EL (cell line): ENCODE measurements around the gene TNRC18.
"Not testable (repeated sequence)": the region's sequence is repeated elsewhere in the genome, so short reads cannot be mapped to it uniquely, and the experiment has no call there.

Experiments used
- DNase-seq: peaks from one replicate; pipeline ENCODE4 v3.0.0-alpha.2; 2016

Gene TNRC18

DNA sequence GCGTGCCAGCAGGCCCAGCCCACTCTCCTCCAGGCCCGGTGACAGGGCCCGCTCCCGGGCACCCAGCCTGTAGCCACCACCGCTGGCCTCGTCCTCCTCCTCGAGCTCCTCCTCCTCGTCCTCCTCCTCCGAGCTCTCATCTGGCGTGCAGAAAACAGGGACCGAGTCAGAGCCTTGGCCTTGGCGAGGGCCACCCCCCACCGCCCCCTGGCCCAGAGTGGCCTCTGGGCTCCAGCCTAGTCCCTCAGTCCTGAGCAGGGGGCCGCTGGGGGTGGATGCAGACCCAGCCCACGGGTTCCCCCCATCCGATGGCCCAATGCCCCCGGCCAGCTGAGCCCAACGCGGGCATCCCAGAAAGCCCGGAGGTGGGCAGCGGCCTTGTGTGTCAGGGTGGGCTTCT is 78.0 kb downstream of the TNRC18 start:
- no peak for DNase-seq

- DNase-seq, result no peak
These were observed 78.5 kb downstream of the TNRC18 start for GRCh38 chr7:5345171-5345570.

- DNase-seq, result no peak
These were observed 79.3 kb downstream of the TNRC18 start for GRCh38 chr7:5344342-5344741.

GRCh38 chr7:5343884-5344283 is 79.8 kb downstream of the TNRC18 start:
- DNase-seq, result no peak

GRCh38 chr7:5342631-5343030 is 81.0 kb downstream of the TNRC18 start:
- DNase-seq, result no peak

DNA sequence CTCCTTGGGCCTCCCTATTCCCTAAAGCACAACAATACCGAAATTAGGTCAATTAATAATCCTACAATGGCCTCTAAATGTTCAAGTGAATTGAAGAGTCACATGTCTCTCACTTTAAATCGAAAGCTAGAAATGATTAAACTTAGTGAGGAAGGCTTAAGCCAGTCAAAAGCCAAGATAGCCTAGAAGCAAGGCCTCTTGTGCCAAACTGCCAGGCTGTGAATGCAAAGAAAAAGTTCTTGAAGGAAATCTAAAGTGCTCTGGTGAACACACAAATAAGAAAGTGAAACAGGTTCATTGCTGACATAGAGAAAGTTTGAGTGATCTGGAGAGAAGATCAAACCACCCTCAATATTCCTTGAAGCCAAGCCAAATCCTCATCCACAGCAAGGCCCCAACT is 83.7 kb downstream of the TNRC18 start:
- DNase-seq, result no peak

GRCh38 chr7:5337047-5337446 is 86.6 kb downstream of the TNRC18 start:
- DNase-seq, result no peak

DNA sequence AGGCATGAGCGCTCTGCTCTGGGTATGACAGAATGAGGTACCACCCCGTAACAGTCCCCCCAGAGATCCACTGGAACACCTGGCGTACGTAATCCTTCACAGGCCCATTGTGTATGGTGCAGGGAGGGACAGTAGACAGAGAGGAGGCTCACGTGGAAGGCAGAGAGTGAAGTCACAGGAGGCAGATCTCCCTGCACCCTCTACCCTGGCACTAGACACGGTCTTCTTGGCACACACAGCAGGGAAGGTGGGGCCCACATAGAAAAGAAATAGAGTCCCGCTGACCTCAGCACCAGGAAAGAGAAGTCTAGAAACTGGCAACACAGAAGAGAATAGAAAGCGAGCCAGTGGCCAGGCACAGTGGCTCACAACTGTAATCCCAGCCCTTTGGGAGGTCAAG is 89.0 kb downstream of the TNRC18 start:
- no peak for DNase-seq

- DNase-seq, result no peak
These were observed 90.3 kb downstream of the TNRC18 start for GRCh38 chr7:5333121-5334045.

GRCh38 chr7:5332579-5332978 is 91.1 kb downstream of the TNRC18 start:
- no peak for DNase-seq

- no peak for DNase-seq
These were observed 93.3 kb downstream of the TNRC18 start for GRCh38 chr7:5330288-5330687.

DNA sequence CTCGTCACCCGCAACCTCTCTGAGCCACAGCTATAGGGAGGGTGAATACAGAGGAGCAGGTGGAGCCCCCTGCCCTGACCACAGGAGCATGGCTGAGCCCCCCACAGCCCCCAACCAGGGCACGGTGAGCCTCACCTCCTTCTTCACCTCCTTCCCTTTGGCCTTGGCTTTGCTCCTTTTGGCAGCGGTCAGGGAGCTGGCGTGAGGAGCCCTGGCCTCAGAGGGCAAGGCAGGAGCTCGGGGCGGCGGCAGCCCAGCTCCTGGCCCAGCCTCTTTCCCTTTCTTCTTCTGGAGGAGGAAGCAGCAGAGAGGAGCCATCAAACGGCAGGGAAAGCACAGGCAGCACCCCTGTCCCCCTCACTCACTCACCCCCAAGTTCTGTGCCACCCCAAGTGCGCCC is 98.7 kb downstream of the TNRC18 start:
- no peak for DNase-seq

GRCh38 chr7:5323800-5324781 is 99.5 kb downstream of the TNRC18 start:
- DNase-seq, result not testable (repeated sequence)

DNA sequence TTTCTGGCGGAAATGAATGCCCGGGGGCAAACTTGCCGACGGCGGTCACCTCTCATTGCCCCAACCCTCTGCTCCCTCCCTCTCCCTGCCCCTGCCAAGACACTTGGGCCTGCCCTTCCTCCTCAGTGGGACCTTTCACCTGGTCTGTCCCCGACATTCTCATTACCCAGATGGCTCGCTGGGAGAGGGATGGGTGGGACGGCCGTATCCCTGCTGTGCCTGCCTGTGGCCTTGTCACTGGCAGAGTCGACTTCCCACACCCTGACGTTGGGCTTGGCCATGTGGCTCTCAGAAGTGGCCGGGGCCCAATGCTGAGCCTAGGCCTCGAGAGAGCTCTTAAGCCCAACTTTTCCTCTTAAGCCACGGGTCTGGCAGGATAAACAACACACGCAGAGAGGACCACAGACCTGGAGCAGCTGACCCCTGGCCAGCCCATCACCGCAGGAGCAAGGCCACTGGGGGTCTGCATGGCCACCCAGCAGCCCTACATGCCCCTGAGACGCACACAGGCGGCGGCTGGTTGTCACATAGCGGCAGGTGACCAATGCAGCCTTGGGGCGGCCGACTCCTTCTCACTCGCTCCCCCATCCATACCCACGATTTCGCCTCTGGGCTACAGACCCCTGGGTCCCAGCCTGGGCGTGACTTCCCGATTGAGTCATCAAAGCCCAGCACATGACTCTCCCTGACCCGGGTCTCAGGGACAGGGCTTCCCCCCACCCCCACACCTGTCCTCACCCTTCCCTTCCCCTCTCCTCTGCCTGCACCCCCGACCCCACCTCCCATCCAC is 100.8 kb downstream of the TNRC18 start:
- no peak for DNase-seq

DNA sequence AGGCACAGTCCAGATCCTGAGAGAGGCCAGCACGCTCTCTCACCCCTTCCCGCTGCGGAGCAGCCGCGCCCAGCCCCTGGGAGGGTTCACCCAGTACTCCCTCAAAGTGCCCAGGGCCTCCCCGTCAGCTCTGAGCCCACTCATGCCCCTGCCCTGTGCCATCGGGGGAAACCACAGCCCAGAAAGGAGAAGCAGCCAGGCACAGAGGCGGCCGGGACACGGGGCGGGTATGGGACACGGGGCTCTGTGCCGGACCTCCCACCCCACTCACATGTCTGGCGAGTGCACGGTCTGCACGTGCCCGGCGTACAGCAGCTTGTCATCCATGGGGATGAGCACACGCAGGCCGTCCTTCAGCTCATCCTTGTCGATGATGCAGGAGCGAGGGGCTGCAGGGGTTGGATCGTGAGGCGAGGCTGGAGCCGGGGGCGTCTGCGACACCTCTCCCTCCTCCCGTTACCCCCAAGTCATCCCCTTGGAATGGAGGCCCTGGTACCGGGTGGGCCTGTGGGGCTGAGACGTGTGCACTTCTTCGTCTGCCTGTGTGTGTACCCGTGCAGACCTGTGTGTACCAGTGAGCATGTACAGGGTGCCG is 102.7 kb downstream of the TNRC18 start:
- no peak for DNase-seq

DNA sequence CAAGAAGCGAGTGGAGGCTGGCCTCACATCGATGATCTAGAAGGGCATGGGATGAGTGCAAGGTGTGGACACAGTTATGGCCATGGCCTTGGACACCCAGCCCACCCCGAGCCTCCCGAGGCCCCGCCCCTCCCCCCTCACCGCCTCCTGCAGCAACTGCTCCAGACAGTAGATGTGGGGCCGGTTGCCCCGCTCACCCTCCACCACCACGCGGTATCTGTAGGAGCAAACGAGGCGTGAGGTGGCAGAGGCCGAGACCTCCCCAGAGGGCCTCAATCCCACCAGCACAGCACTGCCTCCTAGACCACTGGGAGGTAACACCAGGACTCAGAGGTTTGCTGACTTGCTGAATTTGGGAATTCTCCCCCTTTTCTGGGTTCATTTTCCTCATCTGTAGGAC is 103.2 kb downstream of the TNRC18 start:
- DNase-seq, result no peak

- not testable (repeated sequence) for DNase-seq
These were observed 105.0 kb downstream of the TNRC18 start for GRCh38 chr7:5318613-5319012.

DNA sequence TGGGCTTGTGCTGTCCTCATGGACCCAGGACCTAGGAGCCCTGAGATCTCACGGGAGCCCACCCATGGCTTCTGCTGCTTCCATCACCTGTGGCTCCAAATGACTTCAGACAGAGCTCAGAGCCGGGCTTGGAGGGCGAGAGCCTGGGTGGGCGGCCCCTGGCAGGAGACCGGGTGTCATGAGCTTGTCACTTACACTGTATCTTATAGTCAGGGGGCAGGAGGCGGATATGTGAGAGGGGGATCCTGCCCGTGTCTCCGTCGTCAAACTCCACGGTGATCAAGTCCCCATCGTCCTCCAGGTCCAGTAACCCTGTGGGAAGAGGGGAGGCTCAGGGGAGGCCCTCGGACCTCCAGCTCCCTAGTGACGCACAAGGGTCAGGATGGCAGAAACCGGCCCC is 107.9 kb downstream of the TNRC18 start:
- no peak for DNase-seq

DNA sequence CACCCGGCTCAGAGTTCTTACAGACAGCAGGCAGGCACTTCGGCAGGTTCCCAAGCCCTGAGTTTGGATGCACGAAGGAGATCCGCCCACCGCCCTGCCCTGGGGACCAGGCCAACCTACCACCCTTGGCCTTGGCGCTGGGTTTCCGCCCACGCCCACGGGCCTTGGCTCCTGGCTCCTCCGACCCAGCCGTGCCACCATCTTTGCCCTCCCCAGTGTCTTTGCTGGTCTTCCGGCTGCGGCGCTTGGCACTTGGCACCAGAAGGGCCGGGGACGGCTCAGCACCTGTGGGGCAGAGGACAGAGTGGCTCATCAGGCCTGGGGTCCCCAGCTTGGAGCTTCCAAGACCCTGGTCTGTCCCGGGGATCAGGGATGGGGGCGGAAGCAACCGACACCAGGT is 108.8 kb downstream of the TNRC18 start:
- DNase-seq, result no peak

DNA sequence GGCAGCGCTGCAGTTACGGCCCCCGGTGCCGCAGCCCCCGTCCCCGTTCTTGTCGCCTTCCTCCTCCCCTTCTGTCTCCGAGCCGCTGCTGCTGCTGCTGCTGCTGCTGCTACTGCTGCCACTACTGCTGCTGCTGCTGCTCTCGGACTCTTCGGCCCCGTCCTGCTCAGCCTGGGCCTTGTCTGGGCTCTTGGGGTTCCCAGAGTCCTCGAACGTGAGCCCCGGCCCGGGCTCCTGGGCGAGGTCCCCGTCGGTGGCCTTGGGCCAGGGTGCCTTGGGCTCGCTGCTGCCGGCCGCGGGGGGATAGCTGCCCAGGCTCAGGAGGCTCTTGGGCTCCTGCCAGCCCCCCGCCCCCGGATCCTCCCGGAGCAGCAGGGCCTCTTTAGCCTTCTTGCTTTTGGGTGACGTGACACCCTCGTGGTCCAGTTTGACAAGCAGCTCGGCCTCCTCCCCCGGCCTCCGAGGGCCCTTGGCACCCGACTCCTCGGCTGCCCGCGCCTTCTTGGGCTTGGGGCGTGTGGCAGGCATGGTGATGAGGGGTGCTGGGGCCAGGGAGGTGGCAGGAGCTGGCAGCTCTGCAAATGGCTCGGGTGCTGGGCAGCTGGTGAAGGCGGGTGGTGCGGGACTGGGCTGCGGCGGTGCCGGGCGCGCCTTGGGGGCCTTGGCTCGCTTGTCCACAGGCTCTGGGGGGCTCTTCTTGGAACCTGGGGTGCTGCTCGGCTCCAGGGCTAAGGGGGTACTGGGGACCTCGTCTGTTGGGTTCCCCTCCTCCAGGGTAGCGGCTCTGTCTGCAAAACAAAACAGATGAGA is 110.4 kb downstream of the TNRC18 start:
- not testable (repeated sequence) for DNase-seq

DNA sequence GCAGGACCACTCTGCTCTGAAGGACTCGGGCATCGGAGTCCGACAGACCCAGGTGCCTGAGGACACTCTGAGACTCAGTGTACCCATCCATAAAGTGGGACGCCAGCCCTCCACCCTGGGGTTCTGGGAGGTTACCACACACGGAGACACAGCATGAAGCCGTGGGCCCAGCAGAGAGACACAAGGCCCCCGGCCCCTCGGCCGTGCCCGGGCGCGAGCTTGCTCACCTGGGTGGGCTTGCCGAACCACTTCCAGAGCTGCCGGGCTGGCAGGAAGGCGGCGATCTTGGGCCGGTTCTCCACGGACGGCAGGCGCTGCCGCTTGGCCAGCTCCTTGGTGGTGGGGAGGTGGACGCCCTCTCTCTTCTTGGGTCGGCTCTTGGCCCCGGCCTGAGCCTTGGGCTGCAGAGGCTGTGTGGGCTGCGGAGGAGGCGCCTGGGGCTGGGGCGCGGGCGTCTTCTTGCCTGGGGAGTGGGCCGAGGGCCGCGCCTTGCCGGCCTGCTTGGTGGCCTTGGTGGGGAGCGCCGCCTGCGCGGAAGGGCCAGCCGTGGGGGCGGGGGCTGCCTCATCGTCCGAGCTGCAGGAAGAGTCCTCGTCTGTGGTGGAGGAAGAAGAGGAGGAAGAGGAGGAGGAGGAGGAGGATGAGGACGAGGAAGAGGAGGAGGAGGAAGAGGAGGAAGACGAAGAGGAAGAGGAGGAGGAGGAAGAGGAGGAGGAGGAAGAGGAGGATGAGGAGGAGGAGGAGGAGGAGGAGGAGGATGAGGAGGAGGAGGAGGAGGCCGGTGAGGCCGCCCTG is 111.2 kb downstream of the TNRC18 start:
- not testable (repeated sequence) for DNase-seq
